Stimulated activated CD8-positive, alpha-beta memory T cell treated with anti-CD3 and anti-CD28 coated beads, Interleukin-7, amount 100 ng/mL, for 1 hour (primary cell): ENCODE data around the gene PAX5.

Experiments
- DNase-seq, 2 donors: peaks; one replicate each; pipeline ENCODE4 v3.0.0-alpha.2; 2020; ENCODE audit warnings: low read depth in 2 of 2

PAX5 gene

DNA sequence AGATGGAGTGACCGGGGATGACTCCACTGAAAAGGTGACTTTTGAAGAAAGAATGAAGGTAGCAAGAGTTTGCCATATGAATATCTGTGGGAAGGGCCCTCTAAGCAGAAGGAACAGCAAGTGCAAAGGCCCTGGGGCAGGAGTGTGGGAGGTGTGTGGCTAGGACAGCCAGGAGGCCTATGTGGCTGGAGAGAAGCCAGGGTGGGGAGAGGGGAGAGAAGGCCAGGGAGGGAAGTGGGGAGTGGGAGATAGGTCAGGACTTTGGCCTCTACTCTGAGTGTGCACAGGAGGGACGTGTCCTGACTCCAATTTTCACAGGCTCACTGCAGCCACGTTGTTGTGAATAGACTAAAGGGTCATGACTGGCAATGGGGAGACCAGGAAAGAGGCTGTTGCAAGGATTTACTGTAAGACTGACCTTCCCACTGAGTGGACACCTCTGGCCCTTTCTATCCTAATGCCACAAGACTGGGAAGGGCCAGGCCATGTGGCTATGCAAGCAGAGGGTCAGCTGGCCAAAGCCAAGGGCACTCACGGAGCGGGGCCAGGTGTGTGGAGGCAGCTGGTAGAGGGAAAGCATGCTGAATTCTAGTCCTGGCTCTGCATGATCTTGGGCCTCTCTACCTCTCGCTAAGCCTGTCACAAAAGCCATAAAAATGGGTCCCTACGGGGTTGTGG lies 172.4 kb downstream of the PAX5 start:
- no peak for DNase-seq

DNA sequence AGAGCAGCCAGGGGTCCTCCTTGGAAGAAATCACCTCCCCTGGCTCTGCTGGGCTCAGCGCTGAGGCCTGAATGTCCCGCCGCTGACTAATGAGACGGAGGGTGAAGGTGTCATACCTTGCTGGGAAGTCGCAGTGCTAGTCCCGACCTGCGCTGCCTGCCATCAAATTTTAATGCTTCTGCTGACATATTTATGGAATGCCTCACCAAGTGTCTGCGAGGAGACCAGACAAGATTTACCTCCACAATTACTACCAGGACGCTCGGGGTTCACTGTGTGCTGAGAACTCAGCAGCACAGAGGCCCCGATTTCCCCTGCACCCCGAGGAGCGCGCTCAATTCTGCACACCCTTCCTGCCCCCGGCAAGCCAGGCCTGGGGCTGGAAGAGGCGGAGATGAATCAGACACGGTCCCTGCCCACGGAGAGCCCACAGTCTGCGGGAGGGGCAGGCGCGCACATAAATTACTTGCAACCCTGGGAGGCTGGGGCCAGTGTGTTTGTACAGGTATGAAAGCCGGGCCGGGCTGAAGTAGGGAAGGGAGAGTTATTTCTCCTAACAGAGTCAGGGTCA lies 175.2 kb downstream of the PAX5 start:
- DNase-seq: no peak

DNA sequence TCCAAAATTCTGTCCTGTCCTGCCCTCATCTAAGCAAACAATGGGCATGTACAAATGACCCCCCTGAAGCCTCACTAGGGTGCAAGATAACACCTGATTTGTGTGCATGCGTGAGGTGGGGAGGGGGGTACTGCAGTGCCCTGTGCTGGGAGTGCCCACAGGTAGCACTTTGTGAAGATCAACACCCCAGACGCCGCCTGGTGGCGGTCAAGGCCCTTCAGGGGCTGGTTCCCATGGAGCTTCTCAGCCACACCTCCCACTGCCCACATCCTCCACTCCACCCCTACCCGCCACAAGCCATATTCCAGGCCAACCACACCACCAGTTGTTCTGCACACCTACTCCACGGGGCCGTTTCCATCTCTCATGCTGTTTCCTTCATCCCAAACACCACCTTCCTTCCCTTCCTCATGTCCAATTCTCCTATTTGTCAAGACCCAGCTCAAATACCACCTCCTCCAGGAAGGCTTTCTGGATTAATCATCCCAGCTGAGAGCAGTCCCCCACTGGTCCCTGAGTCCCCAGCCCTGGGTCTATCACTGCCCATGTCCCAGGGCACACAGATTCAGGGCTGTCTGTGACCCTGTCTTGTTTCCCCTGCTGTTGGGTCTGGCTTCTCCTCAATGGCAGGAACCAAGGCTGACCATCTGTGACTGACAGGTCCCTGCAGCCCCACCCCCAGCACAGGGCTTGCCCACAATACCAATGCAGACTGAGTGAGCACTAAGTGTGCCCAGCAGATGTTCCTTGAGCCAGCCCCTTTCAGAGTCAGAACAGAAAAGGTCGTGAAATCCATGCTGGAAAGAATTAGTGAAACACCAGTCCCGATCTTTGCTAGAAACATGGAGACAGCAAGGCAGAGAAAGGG lies 178.4 kb downstream of the PAX5 start:
- DNase-seq: no peak

DNA sequence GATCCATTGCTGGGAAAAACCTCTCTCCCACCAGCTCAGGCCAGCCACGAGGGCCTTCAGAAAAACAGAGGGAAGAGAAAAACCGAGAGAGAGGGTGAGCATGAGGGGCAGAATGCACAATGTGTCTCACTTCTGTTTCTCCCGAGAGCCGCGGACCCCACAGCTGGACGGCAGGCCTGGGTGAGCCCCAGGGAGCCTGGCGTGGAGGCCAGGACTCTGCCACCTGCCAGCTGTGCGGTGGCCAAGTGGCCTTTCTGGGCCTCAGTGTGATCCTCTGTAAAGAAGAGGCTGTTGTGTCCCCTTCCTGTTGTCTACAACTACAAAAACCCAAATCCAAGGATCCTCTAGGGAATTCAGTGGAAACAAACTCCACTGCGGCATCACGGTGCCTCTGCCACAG lies 179.3 kb downstream of the PAX5 start:
- no peak for DNase-seq

DNA sequence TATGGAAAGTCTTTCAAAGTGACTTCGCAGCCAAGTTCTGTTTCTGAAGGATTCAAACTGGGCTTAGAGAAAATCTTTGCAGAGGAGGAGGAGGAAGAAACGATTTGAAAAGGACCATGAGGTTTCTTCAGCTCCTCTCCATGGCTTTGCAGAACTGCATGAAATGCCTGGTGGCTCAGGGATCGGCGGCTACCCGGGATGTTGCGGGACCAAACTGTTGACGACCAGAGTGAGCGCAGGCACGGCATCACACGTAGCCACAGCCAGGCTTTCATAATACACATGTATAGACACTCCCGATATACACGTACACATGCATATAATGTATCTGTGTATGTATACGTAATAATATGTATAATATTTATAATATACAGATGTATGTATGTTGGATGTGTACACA lies 180.0 kb downstream of the PAX5 start:
- DNase-seq: no peak

- no peak for DNase-seq
Measured at GRCh38 chr9:36853233-36853632, 180.8 kb downstream of the PAX5 start.

- no peak for DNase-seq
Measured at GRCh38 chr9:36849943-36850342, 184.1 kb downstream of the PAX5 start.

DNA sequence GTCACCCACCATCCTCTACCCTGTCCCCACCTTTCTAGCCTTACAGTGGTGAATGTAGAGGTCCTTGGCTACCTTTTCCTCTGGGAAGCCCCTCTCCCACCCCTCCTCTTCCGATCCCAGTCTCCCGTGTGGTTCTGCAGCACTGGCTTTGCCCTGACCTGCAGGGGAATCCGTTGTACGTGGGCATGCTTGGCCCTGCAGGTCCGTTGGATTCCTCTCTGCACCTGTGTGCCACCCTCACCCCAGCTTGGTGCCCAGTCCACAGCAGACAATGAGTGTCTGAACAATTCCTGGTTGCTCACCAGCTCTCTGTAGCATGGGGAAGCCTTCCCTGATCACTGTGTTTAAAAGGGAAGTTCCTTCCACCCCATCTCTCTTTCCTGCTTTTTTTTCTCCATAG lies 185.1 kb downstream of the PAX5 start:
- DNase-seq: no peak

GRCh38 chr9:36847781-36848673 lies 186.0 kb downstream of the PAX5 start:
- DNase-seq: no peak

DNA sequence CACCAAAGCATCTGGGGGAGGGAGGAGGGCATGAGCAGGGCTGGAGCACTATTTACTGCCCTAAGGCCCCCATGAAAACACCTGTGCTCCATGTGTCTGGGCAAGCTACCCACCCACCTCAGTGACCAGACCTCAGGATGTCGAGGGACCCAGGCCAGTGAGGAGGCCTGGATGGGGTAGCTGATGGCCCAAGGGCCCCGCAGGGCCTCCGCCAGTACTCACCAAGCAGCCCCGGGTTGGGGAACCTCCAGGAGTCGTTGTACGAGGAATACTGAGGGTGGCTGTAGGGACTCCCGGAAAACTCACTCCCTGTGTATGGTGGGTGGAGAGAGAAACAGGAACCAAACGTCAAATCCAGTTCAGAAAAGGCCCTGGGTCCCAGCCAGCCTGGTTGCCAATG lies 187.4 kb downstream of the PAX5 start:
- DNase-seq: no peak

DNA sequence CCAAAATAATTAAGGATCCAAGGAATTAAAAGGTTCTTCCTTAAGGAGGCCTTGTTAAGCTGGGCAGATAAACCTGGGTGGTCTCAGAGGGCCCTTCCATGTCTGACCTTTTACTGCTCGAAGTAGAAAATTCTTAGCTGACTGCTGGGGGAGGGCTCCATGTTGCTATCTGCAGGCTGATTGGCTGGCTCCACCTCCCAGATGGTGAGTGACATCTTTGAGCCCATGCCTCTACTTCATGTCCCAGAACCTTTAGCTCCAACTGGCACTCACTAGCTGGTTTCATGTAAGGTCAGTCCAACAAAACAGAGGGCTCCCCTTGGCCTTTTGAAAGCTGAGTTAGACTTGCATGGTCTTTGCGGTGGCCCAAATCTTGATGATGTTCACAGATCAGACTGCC lies 188.2 kb downstream of the PAX5 start:
- no peak for DNase-seq

DNA sequence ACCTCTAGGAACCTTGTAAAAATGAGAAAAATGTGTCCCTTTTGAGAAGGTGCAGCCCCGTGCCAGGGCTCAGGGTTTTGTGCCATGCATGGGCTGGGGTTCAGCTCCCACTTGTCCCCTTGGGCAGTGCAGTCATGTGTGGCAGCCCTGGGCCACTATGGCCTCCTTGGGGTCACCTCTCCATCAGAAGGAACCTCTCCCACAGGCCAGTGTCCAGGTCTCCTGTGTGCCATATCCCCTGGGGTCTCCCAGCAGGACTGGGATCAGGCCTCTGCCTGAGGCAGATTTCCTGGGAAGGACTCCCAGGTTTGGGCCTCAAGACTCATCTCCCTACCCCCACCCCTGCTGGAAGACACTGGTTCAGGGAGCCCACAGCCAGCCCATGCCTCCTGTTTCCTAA lies 189.1 kb downstream of the PAX5 start:
- no peak for DNase-seq

GRCh38 chr9:36843964-36844363 lies 190.1 kb downstream of the PAX5 start:
- DNase-seq: no peak

DNA sequence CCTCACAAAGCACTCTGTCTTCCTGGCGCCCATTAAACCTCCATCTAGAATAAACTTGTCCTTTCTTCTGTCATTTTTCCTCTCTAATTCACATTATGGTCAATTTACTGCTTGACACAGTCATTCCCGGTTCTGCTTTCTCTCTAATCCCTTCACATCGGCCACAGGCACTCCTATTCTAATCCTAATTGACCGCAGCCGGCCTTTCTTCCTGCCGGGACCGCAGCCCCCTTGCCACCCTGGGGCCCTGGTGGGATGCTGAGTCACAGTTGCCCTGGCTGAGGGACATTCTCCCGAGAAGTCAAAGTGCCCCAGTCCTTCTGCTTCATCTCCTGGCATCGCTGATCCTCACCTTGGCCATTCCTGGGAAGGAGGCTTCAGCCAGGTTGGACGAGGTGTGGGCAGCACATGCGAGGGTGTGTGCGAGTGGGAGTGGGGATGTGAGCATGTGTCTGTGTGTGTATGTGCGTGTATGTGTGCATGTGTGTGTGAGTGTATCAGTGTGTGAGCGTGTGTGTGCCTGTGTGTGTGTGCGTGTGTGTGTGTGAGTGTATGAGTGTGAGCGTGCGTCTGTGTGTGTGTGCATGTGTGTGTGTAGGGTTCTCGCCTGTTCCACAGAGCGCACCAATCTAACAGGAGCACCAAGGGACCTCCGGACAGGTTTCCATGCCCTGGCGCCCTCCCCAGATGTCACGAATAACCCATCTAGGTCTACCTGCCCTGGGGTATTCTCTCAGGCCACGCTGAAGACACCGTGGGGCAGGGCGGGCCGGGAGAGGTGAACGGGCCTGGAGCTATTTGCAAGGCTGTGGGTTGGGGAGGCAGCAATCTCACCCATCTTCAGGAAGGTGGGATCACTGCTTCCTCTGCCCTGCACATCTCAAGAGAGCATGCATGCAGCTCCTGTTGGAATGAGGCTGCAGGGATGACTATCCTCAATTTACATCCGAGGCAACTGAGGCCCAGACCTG lies 191.2 kb downstream of the PAX5 start:
- DNase-seq: no peak

- no peak for DNase-seq
Measured at GRCh38 chr9:36840898-36841536, 193.1 kb downstream of the PAX5 start.

DNA sequence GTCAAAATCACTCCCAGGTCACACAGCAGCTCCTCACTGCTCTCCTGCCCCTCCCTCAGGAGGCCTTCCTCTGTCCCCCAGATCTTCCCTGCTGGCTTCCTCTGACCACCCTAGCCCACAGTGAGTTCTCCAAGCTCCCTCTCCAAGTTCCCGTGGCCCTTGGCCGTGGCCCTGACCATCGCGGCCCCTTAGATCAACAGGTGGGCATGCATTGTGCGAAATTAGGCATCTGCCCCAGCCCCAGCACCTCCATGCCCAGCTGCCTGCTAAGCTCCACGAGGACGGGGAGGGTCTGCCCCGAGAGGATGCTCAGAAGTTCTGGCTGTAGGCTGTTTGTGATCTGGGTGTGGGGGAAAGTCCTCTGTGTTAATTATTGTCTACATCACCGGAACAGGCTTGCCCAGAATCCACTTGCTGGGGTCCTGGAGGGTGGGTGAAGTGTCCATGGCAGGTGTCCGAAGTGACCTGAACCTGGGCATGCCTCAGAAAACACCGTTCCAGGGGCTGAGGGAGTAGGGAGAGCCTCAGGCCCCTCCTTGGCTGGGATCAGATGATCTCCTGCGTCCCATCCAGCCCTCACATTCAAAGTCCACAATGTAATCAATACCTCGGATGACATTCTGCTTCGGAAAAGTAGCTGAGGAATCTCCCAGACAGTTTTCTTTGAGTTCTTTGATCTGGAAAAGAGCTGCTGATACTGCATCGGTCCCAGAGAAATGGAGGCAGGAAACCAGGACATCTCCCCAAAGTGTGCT lies 194.8 kb downstream of the PAX5 start:
- DNase-seq: no peak

- no peak for DNase-seq
Measured at GRCh38 chr9:36837431-36838405, 196.3 kb downstream of the PAX5 start.

DNA sequence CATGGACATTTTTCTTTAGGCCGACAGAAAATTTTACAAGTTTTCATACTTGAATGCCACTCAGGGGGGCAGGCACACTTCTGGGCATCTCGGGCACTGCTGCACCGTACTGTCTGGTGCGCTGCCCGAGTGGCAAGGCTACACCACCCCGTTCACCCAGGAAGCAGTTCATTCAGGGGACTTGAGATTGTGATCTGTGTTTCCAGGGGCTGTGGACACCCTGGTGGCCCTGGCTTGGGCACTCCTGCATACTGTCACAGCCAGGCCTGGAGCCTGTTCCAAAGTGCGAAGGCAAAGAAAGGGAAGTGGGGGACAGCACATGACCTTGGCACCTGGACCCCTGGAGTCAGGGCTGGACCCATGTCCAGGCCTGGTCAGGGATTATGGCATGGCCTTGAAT lies 197.6 kb downstream of the PAX5 start:
- no peak for DNase-seq
